Sigmoid colon (tissue), 7 donors: Measurements from ENCODE around the gene CLSTN2. TPM values are rescaled to one million over a fixed set of nuclear protein-coding genes. Genes with fewer than 3 reads are reported as not detected.

Experiments
- DNase-seq: peaks from one replicate; pipeline ENCODE4 v3.0.0-alpha.2; 2019
- H3K27ac ChIP-seq, 4 donors: fragments of 200-600 bp; sonication (generic); one replicate each; pipeline ENCODE4 v1.5.1; 2016 to 2019; ENCODE audit warnings: mild to moderate bottlenecking in 1 of 4
- H3K27me3 ChIP-seq, 3 donors: fragments of 200-600 bp; sonication (generic); one replicate each; pipeline ENCODE4 v1.5.1; 2019; ENCODE audit warnings: mild to moderate bottlenecking in 1 of 3
- H3K36me3 ChIP-seq, 4 donors: fragments of 200-600 bp; sonication (generic); one replicate each; pipeline ENCODE4 v1.5.1; 2016 to 2019
- H3K4me1 ChIP-seq, 4 donors: fragments of 200-600 bp; sonication (generic); one replicate each; pipeline ENCODE4 v1.5.1; 2017 to 2019
- H3K4me3 ChIP-seq, 4 donors: fragments of 200-600 bp; sonication (generic); one replicate each; pipeline ENCODE4 v1.5.1; 2017 to 2019; ENCODE audit warnings: mild to moderate bottlenecking in 2 of 4, moderate library complexity in 1 of 4
- H3K9me3 ChIP-seq, 4 donors: fragments of 200-600 bp in 3 of 4; sonication (generic) in 3 of 4; one replicate each; pipeline versions ENCODE4 v1.5.1 to v1.6.1; 2013 to 2019
- CTCF ChIP-seq, 4 experiments: fragments of 450-650 bp in 3 of 4; fragments of 200-600 bp in 1 of 4; IDR thresholded peaks; one replicate each; pipeline ENCODE4 v1.5.1; 2016 to 2019; ENCODE audit warnings: antibody characterized with exemption in 4 of 4, mild to moderate bottlenecking in 3 of 4, moderate library complexity in 2 of 4
- EP300 ChIP-seq, 4 donors: sonication (generic); formaldehyde crosslinking; IDR thresholded peaks; one replicate each; pipeline ENCODE4 v1.6.1; 2017; ENCODE audit warnings: antibody characterized with exemption in 4 of 4
- POLR2A ChIP-seq, 2 donors: fragments of 450-650 bp; IDR thresholded peaks; one replicate each; pipeline ENCODE4 v1.6.1; 2016; ENCODE audit warnings: antibody characterized with exemption in 2 of 2, mild to moderate bottlenecking in 2 of 2, moderate library complexity in 2 of 2
- POLR2AphosphoS5 ChIP-seq, 4 donors: sonication (generic); formaldehyde crosslinking; IDR thresholded peaks; one replicate each; pipeline ENCODE4 v1.6.1; 2017; ENCODE audit warnings: antibody characterized with exemption in 4 of 4
- WGBS, 2 donors: extraction: QIAGEN DNeasy Blood & Tissue Kit; methylation state at CpG; one replicate each; pipeline ENCODE4 v1.1.7; 2013; 5-methylcytosine and 5-hydroxymethylcytosine counted together
- intact Hi-C: fragments of 100-400 bp; cut with DNase I; formaldehyde crosslinking; loops from one replicate; pipeline ENCODE4 v1.15.1; 2023
- polyA plus RNA-seq, 3 donors: library from polyadenylated mRNA; stranded (reverse); fragments of 200-250 nt; gene quantifications; one replicate each; pipeline ENCODE4 v1.2.3, GENCODE V29; 2013
- total RNA-seq, 4 donors: library from RNA; depleted of rRNA; stranded (reverse); fragments of >200 nt; gene quantifications; one replicate each; pipeline ENCODE4 v1.1.0, GENCODE V29; 2016
- donor health status: healthy with polysubstance abuse.
- donor health status: Bipolar disorder and iron deficiency.
- donor health status: healthy.

Gene CLSTN2
- total and polyA plus RNA-seq, 7 donors: 0.23 to 8.3 (median 2.7) TPM

DNA sequence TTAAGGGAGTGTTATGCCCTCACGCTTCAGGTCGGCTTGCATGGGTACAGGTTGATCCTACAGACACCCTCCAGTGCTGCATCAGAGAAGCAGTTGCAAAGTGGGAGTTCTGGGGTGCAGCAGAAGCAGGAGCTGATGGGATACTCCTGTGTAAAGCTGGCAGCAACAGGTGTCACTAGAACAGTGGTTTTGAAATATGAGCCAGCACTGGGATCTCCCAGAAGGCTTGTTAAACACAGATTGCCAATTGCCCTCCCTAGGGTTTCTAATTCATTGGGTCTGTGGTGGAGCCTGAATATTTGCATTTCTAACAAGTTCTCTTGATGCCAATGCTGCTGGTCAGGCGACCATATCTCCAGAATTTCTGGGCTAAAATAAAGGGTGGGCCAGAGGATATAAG, 350.4 kb downstream of the CLSTN2 start:
- intact Hi-C loops: no loop called here
- 60% methylated on average over 3 of the region's 3 CpGs for WGBS, 2 donors
- Histone ChIP-seq H3K27me3 (no peaks in the 10 kb centered on the region), H3K4me3 (no peak overlapping the region), H3K9me3 (no peaks in the 10 kb centered on the region), H3K27ac (no peak overlapping the region), H3K4me1 (no peaks in the 10 kb centered on the region), H3K36me3 (no peaks in the 10 kb centered on the region)
- no peak for DNase-seq
- TF ChIP-seq POLR2A (IDR thresholded peaks at IDR 0.05): no peak
- TF ChIP-seq CTCF (IDR thresholded peaks at IDR 0.05): no peak
- TF ChIP-seq POLR2AphosphoS5 (IDR thresholded peaks at IDR 0.05): no peak
- TF ChIP-seq EP300 (IDR thresholded peaks at IDR 0.05): no peak

- no peak for TF ChIP-seq POLR2AphosphoS5 (IDR thresholded peaks at IDR 0.05)
- no peak for TF ChIP-seq CTCF (IDR thresholded peaks at IDR 0.05)
- no peak for TF ChIP-seq POLR2A (IDR thresholded peaks at IDR 0.05)
- TF ChIP-seq EP300 (IDR thresholded peaks at IDR 0.05): no peak
- H3K4me1 ChIP-seq: no peaks in the 10 kb centered on the region
- DNase-seq: no peak
- WGBS, 2 donors: 70 to 75% methylated on average over 1 of the region's 1 CpG
- intact Hi-C loops: no loop called here
- no peaks in the 10 kb centered on the region for H3K36me3 ChIP-seq
- H3K9me3 ChIP-seq: no peaks in the 10 kb centered on the region
- no peaks in the 10 kb centered on the region for H3K27me3 ChIP-seq
- no peak overlapping the region for H3K4me3 ChIP-seq
- no peak overlapping the region for H3K27ac ChIP-seq
These were observed 353.6 kb downstream of the CLSTN2 start for GRCh38 chr3:140288595-140288994.

DNA sequence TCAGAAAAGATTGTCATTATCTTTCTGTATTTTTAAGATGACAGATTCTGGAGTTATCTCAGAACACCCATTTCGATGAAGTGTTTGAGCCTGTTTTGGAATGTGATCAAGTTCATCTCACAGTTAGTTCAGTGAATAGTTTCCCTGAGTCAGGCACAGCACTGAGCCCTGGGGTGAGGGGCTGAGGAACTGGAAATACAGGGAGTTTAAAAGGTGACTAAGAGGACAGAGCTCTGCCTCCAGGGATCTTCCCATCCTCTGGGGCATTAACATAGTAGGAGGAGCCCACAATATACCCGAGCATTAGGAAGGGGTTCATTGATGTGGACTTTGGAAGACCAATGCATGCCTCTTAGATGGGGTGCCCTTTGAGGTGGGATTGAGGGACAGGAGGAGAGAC, 355.1 kb downstream of the CLSTN2 start:
- Histone ChIP-seq H3K27ac (no peak overlapping the region), H3K27me3 (no peaks in the 10 kb centered on the region), H3K36me3 (no peaks in the 10 kb centered on the region), H3K9me3 (no peaks in the 10 kb centered on the region), H3K4me1 (no peaks in the 10 kb centered on the region), H3K4me3 (no peak overlapping the region)
- WGBS, 2 donors: 56 to 65% methylated on average over 2 of the region's 2 CpGs
- TF ChIP-seq EP300 (IDR thresholded peaks at IDR 0.05) (no peak), POLR2A (IDR thresholded peaks at IDR 0.05) (no peak), CTCF (IDR thresholded peaks at IDR 0.05) (no peak), POLR2AphosphoS5 (IDR thresholded peaks at IDR 0.05) (no peak)
- intact Hi-C loops: no loop called here
- DNase-seq: no peak

DNA sequence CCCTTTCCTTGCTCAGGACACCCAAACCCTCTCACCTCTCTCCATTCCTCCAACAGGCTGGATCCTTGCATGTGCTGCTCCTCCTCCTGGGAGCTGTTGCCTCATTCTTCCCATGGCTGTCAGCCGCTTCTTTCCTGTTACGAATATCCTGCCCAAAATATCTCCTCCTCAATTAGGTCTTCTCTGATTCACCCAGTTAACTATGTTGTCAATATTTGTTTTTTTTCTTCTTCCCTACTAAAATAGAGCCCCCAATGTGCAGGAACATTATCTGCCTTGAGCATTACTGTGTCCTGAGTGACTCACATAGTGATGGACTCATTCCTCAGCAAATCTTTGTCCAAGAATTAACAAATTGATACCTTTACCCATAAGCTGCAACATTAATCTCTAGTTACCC, 357.2 kb downstream of the CLSTN2 start:
- Histone ChIP-seq H3K27ac (no peak overlapping the region), H3K4me3 (no peak overlapping the region), H3K36me3 (no peaks in the 10 kb centered on the region), H3K9me3 (no peaks in the 10 kb centered on the region), H3K27me3 (no peaks in the 10 kb centered on the region), H3K4me1 (no peaks in the 10 kb centered on the region)
- intact Hi-C loops: no loop called here
- no peak for TF ChIP-seq EP300 (IDR thresholded peaks at IDR 0.05)
- TF ChIP-seq CTCF (IDR thresholded peaks at IDR 0.05): no peak
- no peak for TF ChIP-seq POLR2AphosphoS5 (IDR thresholded peaks at IDR 0.05)
- no peak for TF ChIP-seq POLR2A (IDR thresholded peaks at IDR 0.05)
- 82 to 95% methylated on average over 2 of the region's 2 CpGs for WGBS, 2 donors
- no peak for DNase-seq

DNA sequence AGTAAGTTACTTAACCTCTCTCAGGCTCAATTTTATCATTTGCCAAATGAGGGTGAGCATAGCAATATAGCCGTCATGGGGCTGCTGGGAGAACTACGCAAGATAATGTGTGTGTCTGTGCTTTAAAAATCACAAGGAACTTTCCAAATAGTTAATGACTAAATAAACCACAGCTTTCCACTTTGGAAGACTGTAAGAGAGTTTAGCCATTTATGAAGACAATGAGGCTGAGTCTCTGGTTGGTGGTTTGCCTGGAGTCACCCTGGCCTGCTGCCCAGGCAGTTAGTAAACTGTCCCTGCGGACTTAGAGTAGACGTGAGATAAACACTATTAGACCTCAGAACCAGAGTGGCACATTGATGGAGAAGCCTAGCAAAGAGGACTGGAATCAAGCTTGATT, 357.7 kb downstream of the CLSTN2 start:
- 78 to 79% methylated on average over 4 of the region's 4 CpGs for WGBS, 2 donors

More for the DNA sequence above, 357.7 kb downstream of the CLSTN2 start:
- H3K27me3 ChIP-seq: no peaks in the 10 kb centered on the region
- no peaks in the 10 kb centered on the region for H3K9me3 ChIP-seq
- H3K4me3 ChIP-seq: no peak overlapping the region
- TF ChIP-seq POLR2A (IDR thresholded peaks at IDR 0.05) (no peak), EP300 (IDR thresholded peaks at IDR 0.05) (no peak), CTCF (IDR thresholded peaks at IDR 0.05) (no peak)
- no peak overlapping the region for H3K27ac ChIP-seq
- no peaks in the 10 kb centered on the region for H3K36me3 ChIP-seq
- intact Hi-C loops: no loop called here
- no peaks in the 10 kb centered on the region for H3K4me1 ChIP-seq
- DNase-seq: no peak
